OCI-LY1 (cell line): ENCODE measurements around the gene IL3.

Experiments used
- H2AFZ ChIP-seq: fragments of 200-600 bp; sonication (generic), shearing (Covaris generic); 2 replicates; pipeline ENCODE4 v1.6.0; 2014; ENCODE audit warnings: antibody characterized with exemption, mild to moderate bottlenecking, low read length
- H3F3A ChIP-seq: fragments of 200-600 bp; sonication (generic), shearing (Covaris generic); 2 replicates; pipeline ENCODE4 v1.6.0; 2014; ENCODE audit warnings: mild to moderate bottlenecking, antibody characterized with exemption, low read length, moderate library complexity; ENCODE audit not compliant: insufficient read depth
- H3K27ac ChIP-seq: fragments of 200-600 bp; sonication (generic); 2 replicates; pipeline ENCODE4 v1.5.1; 2014; ENCODE audit warnings: low read length, mixed run types, mild to moderate bottlenecking, low read depth; ENCODE audit not compliant: poor library complexity, severe bottlenecking
- H3K27me3 ChIP-seq: fragments of 200-600 bp; sonication (generic); 2 replicates; pipeline ENCODE4 v1.6.0; 2014; ENCODE audit warnings: antibody characterized with exemption, mild to moderate bottlenecking, low read length, moderate library complexity; ENCODE audit not compliant: insufficient read depth
- H3K36me3 ChIP-seq: fragments of 200-600 bp; sonication (generic); 2 replicates; pipeline ENCODE4 v1.6.1; 2014; ENCODE audit warnings: mild to moderate bottlenecking, antibody characterized with exemption, low read length, moderate library complexity, mixed read lengths; ENCODE audit not compliant: insufficient read depth
- H3K4me1 ChIP-seq: fragments of 200-600 bp; sonication (generic); 2 replicates; pipeline ENCODE4 v1.5.1; 2014; ENCODE audit warnings: mild to moderate bottlenecking, low read length, moderate library complexity; ENCODE audit not compliant: insufficient read depth, severe bottlenecking
- H3K4me2 ChIP-seq: fragments of 200-600 bp; sonication (generic), shearing (Covaris generic); 2 replicates; pipeline ENCODE4 v1.6.1; 2014; ENCODE audit warnings: low read length
- H3K4me3 ChIP-seq: fragments of 200-600 bp; sonication (generic); 2 replicates; pipeline ENCODE4 v1.5.1; 2014; ENCODE audit warnings: low read length, low read depth, mild to moderate bottlenecking, mixed read lengths; ENCODE audit not compliant: poor library complexity, severe bottlenecking
- H3K79me2 ChIP-seq: fragments of 200-600 bp; shearing (Covaris generic); 2 replicates; pipeline ENCODE4 v1.6.1; 2016; ENCODE audit warnings: mixed run types, low read length, mixed read lengths; ENCODE audit not compliant: insufficient read depth
- H3K9ac ChIP-seq: fragments of 200-600 bp; sonication (generic), shearing (Covaris generic); 2 replicates; pipeline ENCODE4 v1.6.1; 2014; ENCODE audit warnings: mild to moderate bottlenecking, low read length, mixed read lengths
- H3K9me2 ChIP-seq: fragments of 200-600 bp; sonication (generic), shearing (Covaris generic); 2 replicates; pipeline ENCODE4 v1.6.1; 2014; ENCODE audit warnings: low read depth, mild to moderate bottlenecking, low read length, mixed read lengths
- H3K9me3 ChIP-seq: fragments of 200-600 bp; shearing (Covaris generic); 2 replicates; pipeline ENCODE4 v1.6.1; 2014; ENCODE audit warnings: low read length, mixed read lengths
- H4K20me1 ChIP-seq: fragments of 200-600 bp; sonication (generic), shearing (Covaris generic); 2 replicates; pipeline ENCODE4 v1.6.0; 2016; ENCODE audit warnings: mild to moderate bottlenecking, low read length; ENCODE audit not compliant: insufficient read depth
- CTCF ChIP-seq: fragments of 200-600 bp; sonication (generic), shearing (Covaris generic); IDR thresholded peaks from 2 replicates; pipeline ENCODE4 v1.5.1; 2017; ENCODE audit warnings: mild to moderate bottlenecking, antibody characterized with exemption, low read length, moderate library complexity, mixed read lengths
- EZH2 ChIP-seq: fragments of 200-600 bp; sonication (generic), shearing (Covaris generic); IDR thresholded peaks from 2 replicates; pipeline ENCODE4 v1.8.0; 2017; ENCODE audit warnings: borderline replicate concordance, mixed run types, mild to moderate bottlenecking, antibody characterized with exemption, low read length, moderate library complexity, mixed read lengths

Gene IL3

DNA sequence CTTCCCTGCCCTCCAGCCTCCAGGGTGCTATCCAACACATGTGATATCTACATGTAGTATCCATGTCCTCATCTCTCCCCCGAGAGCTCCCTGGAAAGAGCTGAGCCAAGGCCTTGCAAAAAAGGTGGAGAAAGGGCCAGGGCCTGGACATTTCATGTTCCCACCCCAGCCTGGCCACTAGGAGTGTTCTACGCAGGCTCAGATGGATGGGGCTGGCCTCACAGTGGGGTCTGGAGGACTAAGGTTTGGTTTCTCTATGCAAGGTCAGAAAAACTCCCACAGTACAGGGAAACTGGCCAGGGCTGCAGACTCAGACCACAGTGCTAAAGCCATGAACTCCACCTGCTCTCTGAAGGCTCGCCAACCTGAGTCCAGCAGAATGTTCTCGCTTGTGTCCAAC is 11.6 kb downstream of the IL3 start:
- H3K4me3 ChIP-seq = no peak overlapping the region
- H3K4me1 ChIP-seq = no peaks in the 10 kb centered on the region
- H3F3A ChIP-seq = no peaks in the 10 kb centered on the region
- H3K9ac ChIP-seq = no peak overlapping the region
- no peaks in the 10 kb centered on the region for H3K36me3 ChIP-seq
- H3K27me3 ChIP-seq = no peaks in the 10 kb centered on the region; the same call in 1 of the 2 replicates
- no peaks in the 10 kb centered on the region for H4K20me1 ChIP-seq
- no peak overlapping the region for H3K27ac ChIP-seq
- H3K9me2 ChIP-seq = no peaks in the 10 kb centered on the region
- H2AFZ ChIP-seq = no peak overlapping the region
- H3K4me2 ChIP-seq = no peak overlapping the region
- H3K79me2 ChIP-seq = no peaks in the 10 kb centered on the region
- no peak for TF ChIP-seq EZH2
- no peak for TF ChIP-seq CTCF
- H3K9me3 ChIP-seq = no peaks in the 10 kb centered on the region

GRCh38 chr5:132072528-132072927 is 12.1 kb downstream of the IL3 start:
- TF ChIP-seq EZH2 = no peak
- no peak for TF ChIP-seq CTCF
- no peaks in the 10 kb centered on the region for H3K79me2 ChIP-seq
- no peaks in the 10 kb centered on the region; the same call in 1 of the 2 replicates for H3K27me3 ChIP-seq
- H3K9me2 ChIP-seq = no peaks in the 10 kb centered on the region
- H3F3A ChIP-seq = no peaks in the 10 kb centered on the region
- no peak overlapping the region for H3K4me3 ChIP-seq
- no peaks in the 10 kb centered on the region for H3K4me1 ChIP-seq
- no peak overlapping the region for H2AFZ ChIP-seq
- H3K4me2 ChIP-seq = no peak overlapping the region
- no peaks in the 10 kb centered on the region for H3K36me3 ChIP-seq
- H3K9ac ChIP-seq = no peak overlapping the region
- no peak overlapping the region for H3K27ac ChIP-seq
- H3K9me3 ChIP-seq = no peaks in the 10 kb centered on the region
- no peaks in the 10 kb centered on the region for H4K20me1 ChIP-seq

DNA sequence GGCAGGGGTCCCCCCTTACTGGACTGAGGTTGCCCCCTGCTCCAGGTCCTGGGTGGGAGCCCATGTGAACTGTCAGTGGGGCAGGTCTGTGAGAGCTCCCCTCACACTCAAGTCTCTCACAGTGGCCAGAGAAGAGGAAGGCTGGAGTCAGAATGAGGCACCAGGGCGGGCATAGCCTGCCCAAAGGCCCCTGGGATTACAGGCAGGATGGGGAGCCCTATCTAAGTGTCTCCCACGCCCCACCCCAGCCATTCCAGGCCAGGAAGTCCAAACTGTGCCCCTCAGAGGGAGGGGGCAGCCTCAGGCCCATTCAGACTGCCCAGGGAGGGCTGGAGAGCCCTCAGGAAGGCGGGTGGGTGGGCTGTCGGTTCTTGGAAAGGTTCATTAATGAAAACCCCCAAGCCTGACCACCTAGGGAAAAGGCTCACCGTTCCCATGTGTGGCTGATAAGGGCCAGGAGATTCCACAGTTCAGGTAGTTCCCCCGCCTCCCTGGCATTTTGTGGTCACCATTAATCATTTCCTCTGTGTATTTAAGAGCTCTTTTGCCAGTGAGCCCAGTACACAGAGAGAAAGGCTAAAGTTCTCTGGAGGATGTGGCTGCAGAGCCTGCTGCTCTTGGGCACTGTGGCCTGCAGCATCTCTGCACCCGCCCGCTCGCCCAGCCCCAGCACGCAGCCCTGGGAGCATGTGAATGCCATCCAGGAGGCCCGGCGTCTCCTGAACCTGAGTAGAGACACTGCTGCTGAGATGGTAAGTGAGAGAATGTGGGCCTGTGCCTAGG is 13.0 kb downstream of the IL3 start, which contains the start of gene CSF2:
CSF2 (plus strand) TSS at position 559 of the 783 bp plus-strand sequence; CDS start at position 594, 35 bp downstream.
- no peaks in the 10 kb centered on the region for H3K9me2 ChIP-seq
- no peaks in the 10 kb centered on the region for H3F3A ChIP-seq
- no peak within 1 kb of the TSS for H3K27ac ChIP-seq
- no peak for TF ChIP-seq EZH2
- TF ChIP-seq CTCF = no peak
- H3K79me2 ChIP-seq = no peaks in the 10 kb centered on the region
- H3K9ac ChIP-seq = no peak within 1 kb of the TSS
- no peaks in the 10 kb centered on the region for H3K4me1 ChIP-seq
- H3K36me3 ChIP-seq = no peaks in the 10 kb centered on the region
- no peak within 1 kb of the TSS for H3K4me3 ChIP-seq
- no peaks in the 10 kb centered on the region for H4K20me1 ChIP-seq
- no peaks in the 10 kb centered on the region for H3K9me3 ChIP-seq
- H3K4me2 ChIP-seq = no peak within 1 kb of the TSS
- no peak within 1 kb of the TSS for H2AFZ ChIP-seq
- H3K27me3 ChIP-seq = no peaks in the 10 kb centered on the region; the same call in 1 of the 2 replicates
